Upper lobe of right lung (tissue), 1 donor: ENCODE results near the gene GPR17. TPM values are rescaled to one million over a fixed set of nuclear protein-coding genes. Genes with fewer than 3 reads are reported as not detected.

ENCODE experiments used
- ATAC-seq: fragments of 200-7000 bp; cut with Tn5 transposase; one replicate; pipeline ENCODE4 v1.9.1; 2020; ENCODE audit warnings: mild to moderate bottlenecking, moderate library complexity
- DNase-seq: peaks from one replicate; pipeline ENCODE4 v3.0.0-alpha.2; 2020
- H3K27ac ChIP-seq: fragments of 200-600 bp; one replicate; pipeline ENCODE4 v1.8.0; 2022
- H3K27me3 ChIP-seq: fragments of 200-600 bp; one replicate; pipeline ENCODE4 v1.8.0; 2022; ENCODE audit warnings: mild to moderate bottlenecking
- H3K36me3 ChIP-seq: fragments of 200-600 bp; one replicate; pipeline ENCODE4 v1.8.0; 2022
- H3K4me1 ChIP-seq: fragments of 200-600 bp; one replicate; pipeline ENCODE4 v1.8.0; 2022
- H3K4me3 ChIP-seq: fragments of 200-600 bp; one replicate; pipeline ENCODE4 v1.8.0; 2022; ENCODE audit warnings: mild to moderate bottlenecking
- H3K9me3 ChIP-seq: fragments of 200-600 bp; one replicate; pipeline ENCODE4 v1.8.0; 2022
- CTCF ChIP-seq: fragments of 200-600 bp; IDR thresholded peaks from one replicate; pipeline ENCODE4 v1.8.0; 2022; ENCODE audit warnings: antibody characterized with exemption
- intact Hi-C: fragments of 100-400 bp; cut with DNase I; formaldehyde crosslinking; loops from one replicate; pipeline ENCODE4 v1.11.0; 2022
- long read RNA-seq: library from polyadenylated mRNA; unstranded; transcript quantifications from one replicate; pipeline ENCODE4 v2.0.0, GENCODE V29; 2021
- total RNA-seq: library from RNA; stranded (reverse); fragmentation: NEBNext Ultra II Directional; extraction: Animal tissue kit (Norgen Biotek cat#: 25700); gene quantifications from one replicate; pipeline ENCODE4 v1.2.1, GENCODE V29; 2021
- donor health status: DM: no; HTN: yes; CAD: no; lungs with severe emphysema.

Gene GPR17, protein sequence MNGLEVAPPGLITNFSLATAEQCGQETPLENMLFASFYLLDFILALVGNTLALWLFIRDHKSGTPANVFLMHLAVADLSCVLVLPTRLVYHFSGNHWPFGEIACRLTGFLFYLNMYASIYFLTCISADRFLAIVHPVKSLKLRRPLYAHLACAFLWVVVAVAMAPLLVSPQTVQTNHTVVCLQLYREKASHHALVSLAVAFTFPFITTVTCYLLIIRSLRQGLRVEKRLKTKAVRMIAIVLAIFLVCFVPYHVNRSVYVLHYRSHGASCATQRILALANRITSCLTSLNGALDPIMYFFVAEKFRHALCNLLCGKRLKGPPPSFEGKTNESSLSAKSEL
- total RNA-seq = 0.49 TPM
- long read RNA-seq, partial matches to known transcripts = 0 of 6 reads
- long read RNA-seq, other reads (novel, unspliced or antisense) = 6 of 6 reads

DNA sequence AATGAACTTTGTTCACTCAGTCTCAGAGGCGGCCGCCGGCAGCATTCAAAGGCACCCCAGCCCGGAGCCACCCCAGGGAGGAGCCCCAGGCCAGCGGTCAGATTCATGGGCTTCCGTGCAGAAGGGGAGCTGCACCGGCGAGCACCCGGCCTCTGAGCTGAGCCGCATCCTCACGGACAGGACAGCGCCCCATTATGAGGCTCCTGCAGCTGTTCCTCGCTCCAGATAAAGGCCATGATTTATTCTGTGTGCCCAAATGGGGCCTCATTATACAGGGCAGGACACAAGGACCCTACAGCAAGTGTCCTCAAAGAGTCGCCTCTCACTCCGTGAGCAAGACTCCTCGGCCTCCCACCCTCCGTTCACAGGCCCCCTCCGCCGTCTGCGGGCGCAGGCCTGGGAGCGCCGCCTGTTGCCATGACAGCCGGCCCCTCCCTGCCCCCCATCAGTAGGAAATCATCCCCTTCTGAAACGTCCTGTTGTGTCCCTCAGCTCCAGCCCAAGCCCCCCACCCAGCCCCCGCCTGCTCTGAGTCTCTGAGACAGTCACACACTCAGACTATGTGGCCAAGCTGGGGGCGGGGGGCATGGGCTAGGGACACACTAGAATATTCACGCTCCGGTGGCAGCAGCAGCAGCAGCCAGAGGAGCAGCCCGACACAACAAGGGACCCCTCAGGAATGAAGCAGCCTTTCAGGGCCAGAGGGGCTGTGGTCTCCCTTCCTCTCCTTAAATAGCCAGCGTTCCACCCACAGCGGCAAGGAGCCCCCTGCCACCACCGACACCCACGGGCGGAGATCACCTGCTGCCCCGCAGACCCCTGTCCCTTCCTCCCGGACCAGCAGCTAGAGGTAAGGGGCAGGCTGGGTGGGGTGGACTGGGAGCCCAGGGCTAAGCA is at the start of gene GPR17:
TSS of gene GPR17 (plus strand) at position 759 of the 897 bp plus-strand sequence. CDS start 4,583 bp downstream, outside the sequence.
- Histone ChIP-seq H3K4me3 (no peak within 1 kb of the TSS), H3K36me3 (no peaks in the 10 kb centered on the region), H3K27me3 (no peaks in the 10 kb centered on the region), H3K4me1 (peaks cover 10% of the 10 kb centered on the region), H3K27ac (peak within 1 kb of the TSS; percentile 72), H3K9me3 (no peaks in the 10 kb centered on the region)
- ATAC-seq (no peak), DNase-seq (no peak)
- no peak for TF ChIP-seq CTCF
- intact Hi-C loops = no loop called here

DNA sequence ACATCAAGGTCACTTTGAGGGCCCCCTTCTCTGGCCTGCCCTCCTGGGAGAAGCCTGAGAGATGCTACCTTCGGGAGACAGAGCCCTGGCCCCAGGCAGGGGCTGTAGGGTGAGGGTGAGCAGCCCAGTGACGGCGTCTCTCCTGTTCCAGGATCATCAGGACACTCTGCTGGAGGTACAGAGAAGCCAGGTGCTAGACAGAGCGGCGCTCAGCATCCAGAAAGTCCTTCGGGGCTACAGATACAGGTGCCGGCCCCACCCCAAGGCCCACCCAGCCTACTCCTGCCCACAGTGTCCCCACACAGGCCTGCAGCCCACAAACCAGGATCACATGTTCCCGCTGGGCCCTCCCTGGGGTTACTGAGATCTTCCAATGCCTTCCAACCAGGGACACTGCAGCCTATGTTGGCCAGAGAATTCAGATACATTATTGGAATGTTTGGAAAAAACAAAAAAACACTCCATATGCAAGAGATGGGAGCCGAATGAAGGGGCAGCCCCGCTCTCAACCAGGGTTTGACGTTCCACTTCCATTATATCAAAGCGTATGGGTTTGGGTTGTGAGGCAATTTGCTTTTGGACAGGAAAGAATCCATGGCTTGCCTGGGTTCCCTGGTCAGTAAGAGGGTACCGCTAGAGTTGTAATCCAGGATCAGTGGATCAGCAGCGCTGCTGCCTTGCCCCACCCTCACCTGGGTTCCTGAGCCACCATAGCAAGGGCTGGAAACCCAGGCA is 49.5 kb upstream of the GPR17 start:
- TF ChIP-seq CTCF = no peak
- H3K4me3 ChIP-seq = no peak overlapping the region
- no peak overlapping the region for H3K27ac ChIP-seq
- ATAC-seq (no peak), DNase-seq (peak; percentile 46)
- no peaks in the 10 kb centered on the region for H3K9me3 ChIP-seq
- no peaks in the 10 kb centered on the region for H3K36me3 ChIP-seq
- H3K27me3 ChIP-seq = no peaks in the 10 kb centered on the region
- no peaks in the 10 kb centered on the region for H3K4me1 ChIP-seq
- intact Hi-C loops = no loop called here

GRCh38 chr2:127597046-127597983 is 48.6 kb upstream of the GPR17 start:
- no peaks in the 10 kb centered on the region for H3K9me3 ChIP-seq
- no peaks in the 10 kb centered on the region for H3K27me3 ChIP-seq
- H3K27ac ChIP-seq = no peak overlapping the region
- H3K4me3 ChIP-seq = no peak overlapping the region
- intact Hi-C loops = no loop called here
- no peaks in the 10 kb centered on the region for H3K36me3 ChIP-seq
- TF ChIP-seq CTCF = no peak
- DNase-seq (peak; percentile 30), ATAC-seq (no peak)
- H3K4me1 ChIP-seq = no peaks in the 10 kb centered on the region

DNA sequence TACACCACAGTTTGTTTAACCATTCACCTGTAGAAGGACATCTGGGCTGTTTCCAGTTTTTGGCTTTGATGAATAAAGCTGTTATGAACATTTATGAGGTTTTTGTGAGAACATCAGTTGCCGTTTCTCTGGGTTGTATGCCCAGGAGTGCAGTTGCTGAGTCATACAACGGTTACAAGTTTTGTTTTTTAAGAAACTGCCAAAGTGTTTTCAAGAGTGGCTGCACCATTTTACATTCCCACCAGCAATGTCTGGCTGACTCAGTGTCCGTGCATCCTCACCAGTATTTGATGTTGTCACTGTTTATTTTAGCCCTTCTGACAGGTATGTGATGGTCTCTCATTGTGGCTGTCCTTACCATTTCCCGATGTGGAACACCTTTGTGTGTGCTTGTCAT is 48.0 kb upstream of the GPR17 start:
- Histone ChIP-seq H3K27ac (no peak overlapping the region), H3K4me3 (no peak overlapping the region), H3K9me3 (no peaks in the 10 kb centered on the region), H3K36me3 (no peaks in the 10 kb centered on the region), H3K4me1 (no peaks in the 10 kb centered on the region), H3K27me3 (no peaks in the 10 kb centered on the region)
- no peak for DNase-seq
- intact Hi-C loops = no loop called here
- TF ChIP-seq CTCF = no peak
- ATAC-seq = no peak
